Activated naive CD8-positive, alpha-beta T cell (primary cell): Measurements from ENCODE around the gene PEAK1.
"Not testable (repeated sequence)": the region's sequence is repeated elsewhere in the genome, so short reads cannot be mapped to it uniquely, and the experiment has no call there.

Experiments used
- H3K27ac Mint-ChIP-seq: one replicate; pipeline ENCODE4 v1.8.0; 2021; ENCODE audit warnings: mixed read lengths
- H3K27me3 Mint-ChIP-seq: one replicate; pipeline ENCODE4 v1.8.0; 2021; ENCODE audit warnings: mixed read lengths
- H3K36me3 Mint-ChIP-seq: one replicate; pipeline ENCODE4 v1.8.0; 2021; ENCODE audit warnings: mixed read lengths
- H3K4me1 Mint-ChIP-seq: one replicate; pipeline ENCODE4 v1.8.0; 2021; ENCODE audit warnings: low read depth, mixed read lengths
- H3K4me3 Mint-ChIP-seq: one replicate; pipeline ENCODE4 v1.8.0; 2021; ENCODE audit warnings: mild to moderate bottlenecking, mixed read lengths
- H3K9me3 Mint-ChIP-seq: one replicate; pipeline ENCODE4 v1.8.0; 2021; ENCODE audit warnings: low read depth, mixed read lengths

The PEAK1 gene

GRCh38 chr15:77291107-77291506, 128.8 kb downstream of the PEAK1 start:
- H3K9me3 Mint-ChIP-seq = no peaks in the 10 kb centered on the region
- no peak overlapping the region for H3K4me3 Mint-ChIP-seq
- H3K27me3 Mint-ChIP-seq = no peaks in the 10 kb centered on the region
- no peaks in the 10 kb centered on the region for H3K4me1 Mint-ChIP-seq
- no peaks in the 10 kb centered on the region for H3K36me3 Mint-ChIP-seq
- H3K27ac Mint-ChIP-seq = no peak overlapping the region

DNA sequence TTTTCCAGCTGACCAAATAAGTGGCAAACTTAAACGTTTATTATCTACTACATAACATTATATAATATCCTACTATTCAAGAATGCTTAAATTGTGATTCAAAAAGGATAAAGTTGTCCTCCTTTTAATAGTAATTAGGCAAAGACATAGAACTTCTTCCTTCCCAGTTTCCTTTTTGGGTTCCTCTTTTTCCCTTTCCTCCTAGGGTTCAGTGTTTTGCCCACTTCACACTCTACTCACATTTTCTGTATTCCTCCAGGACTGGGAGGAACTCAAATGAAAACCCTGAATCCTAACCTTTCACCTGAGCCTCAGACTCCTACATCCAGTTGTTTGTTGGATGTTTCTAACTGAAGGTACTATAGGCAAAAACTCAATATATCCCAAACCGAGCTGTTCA, 132.5 kb downstream of the PEAK1 start:
- H3K27ac Mint-ChIP-seq = no peak overlapping the region
- H3K36me3 Mint-ChIP-seq = peaks cover 14% of the 10 kb centered on the region
- no peak overlapping the region for H3K4me3 Mint-ChIP-seq
- H3K9me3 Mint-ChIP-seq = no peaks in the 10 kb centered on the region
- H3K27me3 Mint-ChIP-seq = no peaks in the 10 kb centered on the region
- H3K4me1 Mint-ChIP-seq = no peaks in the 10 kb centered on the region

GRCh38 chr15:77285057-77285997, 134.6 kb downstream of the PEAK1 start:
- no peaks in the 10 kb centered on the region for H3K4me1 Mint-ChIP-seq

GRCh38 chr15:77282333-77282732, 137.6 kb downstream of the PEAK1 start:
- H3K4me3 Mint-ChIP-seq = no peak overlapping the region
- no peaks in the 10 kb centered on the region for H3K27me3 Mint-ChIP-seq
- peaks cover 2% of the 10 kb centered on the region for H3K4me1 Mint-ChIP-seq
- no peak overlapping the region for H3K27ac Mint-ChIP-seq
- no peaks in the 10 kb centered on the region for H3K9me3 Mint-ChIP-seq
- H3K36me3 Mint-ChIP-seq = peaks cover 14% of the 10 kb centered on the region

More at GRCh38 chr15:77285057-77285997, 134.6 kb downstream of the PEAK1 start:
- H3K36me3 Mint-ChIP-seq = peaks cover 14% of the 10 kb centered on the region
- H3K9me3 Mint-ChIP-seq = no peaks in the 10 kb centered on the region
- H3K4me3 Mint-ChIP-seq = no peak overlapping the region
- no peaks in the 10 kb centered on the region for H3K27me3 Mint-ChIP-seq
- H3K27ac Mint-ChIP-seq = no peak overlapping the region

- Mint-ChIP-seq H3K27ac (no peak overlapping the region), H3K4me1 (peaks cover 11% of the 10 kb centered on the region), H3K4me3 (no peak overlapping the region), H3K9me3 (no peaks in the 10 kb centered on the region), H3K27me3 (no peaks in the 10 kb centered on the region), H3K36me3 (peaks cover 14% of the 10 kb centered on the region)
These were observed 143.0 kb downstream of the PEAK1 start for GRCh38 chr15:77276943-77277342.

GRCh38 chr15:77276096-77276495, 143.8 kb downstream of the PEAK1 start:
- Mint-ChIP-seq H3K4me3 (no peak overlapping the region), H3K36me3 (peaks cover 14% of the 10 kb centered on the region), H3K27me3 (no peaks in the 10 kb centered on the region), H3K9me3 (no peaks in the 10 kb centered on the region), H3K4me1 (peaks cover 11% of the 10 kb centered on the region), H3K27ac (no peak overlapping the region)

GRCh38 chr15:77273136-77273535, 146.8 kb downstream of the PEAK1 start:
- not testable (repeated sequence) for H3K27me3 Mint-ChIP-seq, H3K9me3 Mint-ChIP-seq, H3K27ac Mint-ChIP-seq, H3K4me1 Mint-ChIP-seq, H3K4me3 Mint-ChIP-seq
- H3K36me3 Mint-ChIP-seq = peaks cover 27% of the 10 kb centered on the region

DNA sequence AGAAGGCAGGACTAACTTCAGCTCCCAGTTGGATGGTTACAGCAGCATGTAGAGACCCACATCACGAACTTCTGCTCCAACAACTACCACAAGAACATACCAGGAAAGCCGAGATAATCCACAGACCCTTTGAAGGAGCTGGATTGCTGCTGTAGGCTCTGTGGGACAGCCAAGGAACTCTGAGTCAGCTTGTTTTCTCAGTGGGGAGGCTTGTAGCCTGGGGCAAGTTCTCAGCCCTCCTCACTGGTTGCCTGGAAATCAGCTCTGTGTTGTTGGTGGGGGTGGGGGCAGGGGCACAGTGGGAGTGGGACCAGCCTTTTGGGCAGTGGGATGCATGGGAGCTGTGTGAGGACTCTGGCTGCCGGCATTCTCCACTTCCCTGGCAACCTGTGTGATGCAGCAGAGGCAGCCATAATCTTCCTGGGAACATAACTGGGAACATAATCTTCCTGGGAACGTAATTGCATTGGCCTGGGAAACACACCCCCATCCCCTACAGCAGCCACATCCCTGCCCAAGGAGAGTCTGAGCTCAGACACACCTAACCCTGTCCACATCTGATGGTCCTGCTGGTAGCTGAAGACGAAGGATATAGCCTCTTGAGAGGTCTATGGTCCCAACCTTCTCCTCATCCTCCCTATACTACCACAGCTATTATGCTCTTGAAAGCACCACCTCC, 153.1 kb downstream of the PEAK1 start:
- no peaks in the 10 kb centered on the region for H3K4me1 Mint-ChIP-seq
- H3K4me3 Mint-ChIP-seq = no peak overlapping the region
- no peaks in the 10 kb centered on the region for H3K27me3 Mint-ChIP-seq
- no peaks in the 10 kb centered on the region for H3K9me3 Mint-ChIP-seq
- no peak overlapping the region for H3K27ac Mint-ChIP-seq
- peaks cover 32% of the 10 kb centered on the region for H3K36me3 Mint-ChIP-seq

DNA sequence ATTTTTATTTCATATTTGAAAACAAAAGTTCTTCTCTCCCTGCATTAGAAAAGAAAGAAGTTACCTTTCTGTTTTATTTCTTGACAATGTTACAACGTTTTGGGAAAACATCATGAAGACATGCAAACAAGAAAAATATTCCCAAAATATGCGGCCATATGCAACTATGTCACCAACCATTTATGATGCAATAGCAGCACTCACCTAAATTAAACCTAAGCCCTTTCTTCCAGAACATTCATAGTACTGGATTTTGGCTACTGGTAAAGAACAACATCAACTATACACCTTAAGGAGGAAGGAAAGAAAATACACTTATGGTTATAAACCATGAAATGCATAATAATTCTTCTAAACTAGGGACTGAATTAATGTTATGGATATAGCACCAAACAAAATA, 164.5 kb downstream of the PEAK1 start:
- Mint-ChIP-seq H3K27me3 (no peaks in the 10 kb centered on the region), H3K9me3 (no peaks in the 10 kb centered on the region), H3K4me1 (peaks cover 3% of the 10 kb centered on the region), H3K27ac (no peak overlapping the region), H3K36me3 (peaks cover 8% of the 10 kb centered on the region), H3K4me3 (no peak overlapping the region)

GRCh38 chr15:77251662-77252061, 168.2 kb downstream of the PEAK1 start:
- Mint-ChIP-seq H3K27me3 (no peaks in the 10 kb centered on the region), H3K4me3 (no peak overlapping the region), H3K4me1 (peaks cover 3% of the 10 kb centered on the region), H3K36me3 (peaks cover 6% of the 10 kb centered on the region), H3K9me3 (no peaks in the 10 kb centered on the region), H3K27ac (no peak overlapping the region)

DNA sequence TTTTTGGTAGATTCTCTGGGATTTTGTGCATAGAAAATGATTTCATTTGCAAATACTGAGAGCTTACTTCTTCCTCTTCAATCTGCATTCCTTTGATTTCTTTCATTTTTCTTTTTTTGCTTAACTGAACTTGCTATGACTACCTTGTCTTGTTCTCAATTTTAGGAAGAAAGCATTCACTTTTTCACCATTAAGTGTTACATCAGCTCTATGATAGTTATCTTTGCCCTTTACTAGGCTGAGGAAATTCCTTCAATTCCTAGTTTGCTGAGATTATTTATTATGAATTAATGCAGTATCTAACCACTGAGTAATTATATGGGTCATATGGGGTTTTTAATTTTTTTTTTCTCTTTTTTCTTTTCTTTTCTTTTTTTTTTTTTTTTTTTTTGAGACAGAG, 172.8 kb downstream of the PEAK1 start:
- no peak overlapping the region for H3K27ac Mint-ChIP-seq
- peaks cover 10% of the 10 kb centered on the region for H3K4me1 Mint-ChIP-seq
- no peaks in the 10 kb centered on the region for H3K27me3 Mint-ChIP-seq
- H3K9me3 Mint-ChIP-seq = no peaks in the 10 kb centered on the region
- H3K4me3 Mint-ChIP-seq = no peak overlapping the region
- H3K36me3 Mint-ChIP-seq = peaks cover 11% of the 10 kb centered on the region

- Mint-ChIP-seq H3K36me3 (peaks cover 11% of the 10 kb centered on the region), H3K27me3 (no peaks in the 10 kb centered on the region), H3K4me3 (no peak overlapping the region), H3K4me1 (peaks cover 8% of the 10 kb centered on the region), H3K27ac (no peak overlapping the region), H3K9me3 (no peaks in the 10 kb centered on the region)
These were observed 176.0 kb downstream of the PEAK1 start for GRCh38 chr15:77243716-77244401.

DNA sequence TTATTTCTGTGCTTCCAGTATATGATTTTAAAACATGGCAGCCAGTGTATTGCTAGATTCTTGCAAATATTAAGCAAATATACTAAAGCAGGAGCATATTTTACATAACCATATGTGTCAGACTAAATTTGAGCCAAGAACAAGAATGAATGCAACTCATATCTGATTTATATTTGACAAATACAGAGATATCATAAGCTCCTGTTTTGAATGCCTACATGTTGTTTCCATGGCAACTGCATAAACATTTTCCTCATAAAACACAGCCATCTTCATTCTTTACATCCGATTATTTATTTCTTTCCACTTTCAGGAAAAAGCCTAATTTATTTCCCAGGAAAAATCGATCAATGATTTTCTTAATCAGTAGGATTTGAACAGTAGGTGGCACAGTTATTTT, 176.8 kb downstream of the PEAK1 start:
- Mint-ChIP-seq H3K9me3 (no peaks in the 10 kb centered on the region), H3K27me3 (no peaks in the 10 kb centered on the region), H3K27ac (no peak overlapping the region), H3K4me3 (no peak overlapping the region), H3K4me1 (peaks cover 8% of the 10 kb centered on the region), H3K36me3 (peaks cover 18% of the 10 kb centered on the region)

DNA sequence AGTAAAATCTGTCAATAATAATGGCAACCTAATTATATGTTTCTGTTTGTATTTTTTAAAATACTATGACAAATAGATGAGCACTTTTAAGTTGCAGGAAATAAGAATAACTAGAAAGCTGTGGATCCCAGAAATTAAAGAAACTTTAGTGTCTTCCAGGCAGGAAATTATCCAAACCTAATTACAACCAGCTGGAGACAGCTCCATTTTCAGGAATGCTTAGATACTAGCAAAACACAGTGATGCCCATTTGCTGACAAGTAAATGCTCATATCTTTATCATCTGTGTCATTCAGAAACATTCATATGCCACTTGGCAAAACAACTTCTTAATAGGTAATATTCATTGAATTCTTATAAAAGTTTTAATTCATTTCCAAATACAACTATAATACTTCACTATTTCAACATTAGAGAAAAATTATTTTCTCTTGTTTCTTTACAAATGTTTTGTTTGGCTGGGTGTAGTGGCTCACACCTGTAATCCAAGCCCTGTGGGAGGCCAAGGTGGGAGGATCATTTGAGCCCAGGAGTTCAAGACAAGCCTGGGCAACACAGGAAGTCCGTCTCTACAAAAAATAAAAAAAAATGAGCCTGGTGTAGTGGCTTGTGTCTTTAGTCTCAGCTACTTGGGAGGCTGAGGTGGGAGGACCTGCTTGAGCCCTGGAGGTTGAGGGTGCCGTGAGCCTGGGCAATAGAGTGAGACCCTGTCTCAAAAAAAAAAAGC, 179.9 kb downstream of the PEAK1 start:
- Mint-ChIP-seq H3K27ac (no peak overlapping the region), H3K36me3 (peaks cover 29% of the 10 kb centered on the region), H3K4me1 (peaks cover 7% of the 10 kb centered on the region), H3K9me3 (no peaks in the 10 kb centered on the region), H3K4me3 (no peak overlapping the region), H3K27me3 (no peaks in the 10 kb centered on the region)
